ENCODE data around the gene CTAGE1. TPM values are rescaled to one million over a fixed set of nuclear protein-coding genes. Genes with fewer than 3 reads are reported as not detected.
"Not testable (repeated sequence)": the region's sequence is repeated elsewhere in the genome, so short reads cannot be mapped to it uniquely, and the experiment has no call there.

The CTAGE1 gene
- polyA plus RNA-seq, 2 of the 4 experiments (the other 2 are of a cell fraction) = 0.01 TPM; not detected in 1

GRCh38 chr18:22455425-22456115 is 37.9 kb upstream of the CTAGE1 start (continued):
- TF ChIP-seq ZSCAN20 (CRISPR knock-in tag; IDR thresholded peaks at IDR 0.05) (no peak), HOXB5 (CRISPR knock-in tag; IDR thresholded peaks at IDR 0.05) (no peak), EHF (CRISPR knock-in tag; IDR thresholded peaks at IDR 0.05) (no peak), ZC3H11A (IDR thresholded peaks at IDR 0.05) (no peak), HOXB13 (CRISPR knock-in tag; IDR thresholded peaks at IDR 0.05; ENCODE audit: low read depth) (no peak)

GRCh38 chr18:22453315-22453714 is 35.6 kb upstream of the CTAGE1 start:
- ChIA-PET CTCF (interaction anchor here (1.0 kb wide), 1 partner anchor 11 kb away, joined by 3 read pairs; no protein-coding TSS in a partner anchor), POLR2A (no interaction called here)
- Histone ChIP-seq H3K4me2 (no peak overlapping the region), H3K4me1 (no peaks in the 10 kb centered on the region), H3K4me3 (no peak overlapping the region), H3K9me3 (peaks cover 13% of the 10 kb centered on the region; the same call in 2 of the 3 replicates), H3K27ac (no peak overlapping the region)
- TF ChIP-seq FOXS1 (CRISPR knock-in tag; IDR thresholded peaks at IDR 0.05) (no peak), CEBPB (IDR thresholded peaks at IDR 0.05) (peak in 1 of 2 experiments; percentile 9; a peak in 1 of 4 replicates)
- WGBS (ENCODE audit: missing lambda C conversion rate) = 75% methylated on average over 5 of the region's 5 CpGs
- DNase-seq (ENCODE audit: low read depth in 1 of 2, low spot score in 1 of 2) = no peak
- no peak for ATAC-seq
- FAIRE-seq = no peak

DNA sequence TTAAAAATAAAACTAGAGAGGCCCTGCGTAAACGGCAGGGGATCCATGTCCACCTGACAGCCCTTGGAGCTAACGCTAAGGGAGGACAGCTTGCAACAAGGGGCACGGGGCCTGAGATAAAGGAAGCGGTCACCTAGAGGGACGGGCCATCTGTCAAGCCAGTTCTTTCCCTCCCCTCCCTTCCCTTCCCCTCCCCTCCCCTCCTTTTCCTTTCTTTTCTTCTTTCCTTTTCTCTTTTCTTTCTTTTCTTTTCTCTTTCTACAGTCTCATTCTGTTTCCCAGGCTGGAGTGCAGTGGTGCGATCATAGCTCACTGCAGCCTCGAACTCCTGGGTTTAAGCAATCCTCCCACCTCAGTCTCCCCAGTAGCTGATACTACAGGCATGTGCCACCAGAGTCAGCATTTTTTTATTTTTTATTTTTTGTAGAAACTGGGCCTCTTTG is 34.5 kb upstream of the CTAGE1 start:
- 98% methylated on average over 8 of the region's 8 CpGs for WGBS (ENCODE audit: missing lambda C conversion rate)
- DNase-seq (ENCODE audit: low read depth in 1 of 2, low spot score in 1 of 2) (no peak), ATAC-seq (no peak), FAIRE-seq (no peak)
- no peak for TF ChIP-seq ZC3H11A (IDR thresholded peaks at IDR 0.05)
- TF ChIP-seq, protein P1, sequence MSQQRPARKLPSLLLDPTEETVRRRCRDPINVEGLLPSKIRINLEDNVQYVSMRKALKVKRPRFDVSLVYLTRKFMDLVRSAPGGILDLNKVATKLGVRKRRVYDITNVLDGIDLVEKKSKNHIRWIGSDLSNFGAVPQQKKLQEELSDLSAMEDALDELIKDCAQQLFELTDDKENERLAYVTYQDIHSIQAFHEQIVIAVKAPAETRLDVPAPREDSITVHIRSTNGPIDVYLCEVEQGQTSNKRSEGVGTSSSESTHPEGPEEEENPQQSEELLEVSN (IDR thresholded peaks at IDR 0.05; ENCODE audit: borderline replicate concordance, low read depth) = no peak
- Histone ChIP-seq H3K4me3 (no peak overlapping the region), H3K27ac (no peak overlapping the region), H3K9me3 (peaks cover 13% of the 10 kb centered on the region; the same call in 2 of the 3 replicates), H3K4me2 (no peak overlapping the region), H3K4me1 (no peaks in the 10 kb centered on the region)
- CTCF ChIA-PET = no interaction called here
- POLR2A ChIA-PET = no interaction called here

DNA sequence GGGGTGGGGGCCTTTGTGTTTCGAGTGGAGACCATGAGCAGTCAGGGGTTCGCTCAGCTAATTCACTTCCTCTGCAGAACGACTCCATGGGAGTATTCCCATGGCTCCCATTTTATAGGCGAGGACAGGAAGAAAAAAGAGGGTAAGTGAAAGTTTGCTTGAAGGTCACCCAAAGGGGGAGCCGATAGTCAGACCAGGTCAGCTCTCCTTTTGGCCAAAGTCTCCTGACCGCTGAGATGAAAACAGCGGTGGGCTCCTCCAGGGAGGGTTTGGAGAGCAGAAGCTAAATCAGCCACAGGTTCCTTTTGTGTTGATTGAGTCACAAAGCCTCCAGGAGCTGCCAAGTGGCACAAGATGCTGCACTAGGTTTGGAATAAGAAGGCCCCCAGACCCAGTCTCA is 34.1 kb upstream of the CTAGE1 start:
- no peak for ATAC-seq
- peak in 1 of 2 experiments; percentile 11 for DNase-seq (ENCODE audit: low read depth in 1 of 2, low spot score in 1 of 2)

GRCh38 chr18:22450766-22451165 is 33.1 kb upstream of the CTAGE1 start:
- DNase-seq (ENCODE audit: low read depth in 1 of 2, low spot score in 1 of 2); FAIRE-seq; H3K4me1 ChIP-seq; POLR2A ChIA-PET; H3K4me3 ChIP-seq; ATAC-seq; CTCF ChIA-PET; H3K27ac ChIP-seq; H3K4me2 ChIP-seq: not testable (repeated sequence)
- WGBS (ENCODE audit: missing lambda C conversion rate) = 79% methylated on average over 3 of the region's 3 CpGs
- H3K9me3 ChIP-seq = peaks cover 13% of the 10 kb centered on the region; the same call in 2 of the 3 replicates

More for the DNA sequence above, 34.1 kb upstream of the CTAGE1 start:
- Histone ChIP-seq H3K27ac (no peak overlapping the region), H3K4me2 (peak overlapping the region; percentile 12; the same call in 1 of the 3 replicates), H3K4me1 (no peaks in the 10 kb centered on the region), H3K9me3 (peaks cover 13% of the 10 kb centered on the region; the same call in 2 of the 3 replicates), H3K4me3 (no peak overlapping the region)
- TF ChIP-seq ZSCAN20 (CRISPR knock-in tag; IDR thresholded peaks at IDR 0.05) (no peak), TP53 (CRISPR knock-in tag; IDR thresholded peaks at IDR 0.05) (no peak), FOSL2 (IDR thresholded peaks at IDR 0.05) (no peak), FOSL2 (CRISPR knock-in tag; IDR thresholded peaks at IDR 0.05) (no peak), RCOR1 (IDR thresholded peaks at IDR 0.05; ENCODE audit: low read depth, low read length) (no peak), JUNB (IDR thresholded peaks at IDR 0.05) (no peak), ZNF302 (CRISPR knock-in tag; IDR thresholded peaks at IDR 0.05) (no peak), HOXA7 (CRISPR knock-in tag; IDR thresholded peaks at IDR 0.05) (no peak)
- TF ChIP-seq, protein P2, sequence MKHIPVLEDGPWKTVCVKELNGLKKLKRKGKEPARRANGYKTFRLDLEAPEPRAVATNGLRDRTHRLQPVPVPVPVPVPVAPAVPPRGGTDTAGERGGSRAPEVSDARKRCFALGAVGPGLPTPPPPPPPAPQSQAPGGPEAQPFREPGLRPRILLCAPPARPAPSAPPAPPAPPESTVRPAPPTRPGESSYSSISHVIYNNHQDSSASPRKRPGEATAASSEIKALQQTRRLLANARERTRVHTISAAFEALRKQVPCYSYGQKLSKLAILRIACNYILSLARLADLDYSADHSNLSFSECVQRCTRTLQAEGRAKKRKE (CRISPR knock-in tag; IDR thresholded peaks at IDR 0.05; ENCODE audit: low read depth) = no peak
- TF ChIP-seq, protein P1 (IDR thresholded peaks at IDR 0.05; ENCODE audit: borderline replicate concordance, low read depth) = no peak
- FAIRE-seq = no peak
- CTCF ChIA-PET = no interaction called here
- POLR2A ChIA-PET = no interaction called here
- 48% methylated on average over 6 of the region's 7 CpGs for WGBS (ENCODE audit: missing lambda C conversion rate)

- H3K4me1 ChIP-seq; H3K4me3 ChIP-seq; POLR2A ChIA-PET; CTCF ChIA-PET; H3K4me2 ChIP-seq; H3K27ac ChIP-seq; ATAC-seq; DNase-seq (ENCODE audit: low read depth in 1 of 2, low spot score in 1 of 2); FAIRE-seq: not testable (repeated sequence)
- WGBS (ENCODE audit: missing lambda C conversion rate) = 4% methylated on average over 1 of the region's 1 CpG
- peaks cover 13% of the 10 kb centered on the region; the same call in 2 of the 3 replicates for H3K9me3 ChIP-seq
Observed at GRCh38 chr18:22450318-22450717, 32.6 kb upstream of the CTAGE1 start.

- H3K4me2 ChIP-seq; H3K4me3 ChIP-seq; H3K4me1 ChIP-seq; H3K27ac ChIP-seq; DNase-seq (ENCODE audit: low read depth in 1 of 2, low spot score in 1 of 2); CTCF ChIA-PET; FAIRE-seq; ATAC-seq; POLR2A ChIA-PET: not testable (repeated sequence)
- H3K9me3 ChIP-seq = peaks cover 13% of the 10 kb centered on the region; the same call in 2 of the 3 replicates
Observed at GRCh38 chr18:22449753-22450152, 32.0 kb upstream of the CTAGE1 start.
